Limb (tissue), 2 donors: ENCODE measurements around the gene PRDM15.

Experiments used
- DNase-seq, 2 donors: peaks; one replicate each; pipeline ENCODE4 v3.0.0-alpha.2; 2016; ENCODE audit errors: extremely low spot score in 2 of 2

Gene PRDM15

GRCh38 chr21:41887667-41888066, 8.5 kb upstream of the PRDM15 start:
- DNase-seq, result no peak

GRCh38 chr21:41886328-41886727, 7.2 kb upstream of the PRDM15 start:
- DNase-seq, result no peak

- DNase-seq, result no peak
These were observed 6.3 kb upstream of the PRDM15 start for GRCh38 chr21:41885341-41886024.

- DNase-seq, result no peak
These were observed 5.4 kb upstream of the PRDM15 start for GRCh38 chr21:41884501-41885030.

- no peak for DNase-seq
These were observed 4.4 kb upstream of the PRDM15 start for GRCh38 chr21:41883582-41883981.

GRCh38 chr21:41881051-41881450, 1.9 kb upstream of the PRDM15 start:
- no peak for DNase-seq

- no peak for DNase-seq
These were observed 1.0 kb upstream of the PRDM15 start for GRCh38 chr21:41880153-41880552.

GRCh38 chr21:41878831-41879189, 334 bp downstream of the PRDM15 start:
- peak; percentile 79 to 88 for DNase-seq

GRCh38 chr21:41877901-41878830, 978 bp downstream of the PRDM15 start:
- DNase-seq, result peak in 1 of 2 donors; percentile 63

- no peak for DNase-seq
These were observed 2.1 kb downstream of the PRDM15 start for GRCh38 chr21:41876928-41877652.

- no peak for DNase-seq
These were observed 2.7 kb downstream of the PRDM15 start for GRCh38 chr21:41876396-41876795.

- DNase-seq, result no peak
These were observed 4.1 kb downstream of the PRDM15 start for GRCh38 chr21:41875086-41875485.

- DNase-seq, result no peak
These were observed 4.5 kb downstream of the PRDM15 start for GRCh38 chr21:41874611-41875010.

- no peak for DNase-seq
These were observed 5.7 kb downstream of the PRDM15 start for GRCh38 chr21:41873426-41873825.

GRCh38 chr21:41873005-41873404, 6.1 kb downstream of the PRDM15 start:
- DNase-seq, result no peak

GRCh38 chr21:41871293-41872030, 7.7 kb downstream of the PRDM15 start:
- no peak for DNase-seq

GRCh38 chr21:41869771-41870170, 9.4 kb downstream of the PRDM15 start:
- DNase-seq, result no peak

- DNase-seq, result peak in 1 of 2 donors; percentile 4
These were observed 11.0 kb downstream of the PRDM15 start for GRCh38 chr21:41868062-41868710.

GRCh38 chr21:41867313-41867712, 11.8 kb downstream of the PRDM15 start:
- DNase-seq, result no peak

- no peak for DNase-seq
These were observed 12.8 kb downstream of the PRDM15 start for GRCh38 chr21:41866274-41866809.
